ENCODE results near the gene SPINT2.

The SPINT2 gene

GRCh38 chr19:38266981-38267597, 2.7 kb downstream of the SPINT2 start:
- in situ Hi-C loops (cut with MboI; ENCODE audit: low sequenced_read_pairs), result no loop called here

GRCh38 chr19:38267761-38268483, 3.5 kb downstream of the SPINT2 start:
- in situ Hi-C loops (cut with MboI; ENCODE audit: low sequenced_read_pairs), result no loop called here

- in situ Hi-C loops (cut with MboI; ENCODE audit: low sequenced_read_pairs), result no loop called here
These were observed 4.2 kb downstream of the SPINT2 start for GRCh38 chr19:38268539-38268938.

GRCh38 chr19:38270587-38271167, 6.3 kb downstream of the SPINT2 start:
- in situ Hi-C loops (cut with MboI; ENCODE audit: low sequenced_read_pairs), result no loop called here

GRCh38 chr19:38273499-38273898, 9.1 kb downstream of the SPINT2 start:
- in situ Hi-C loops (cut with MboI; ENCODE audit: low sequenced_read_pairs), result no loop called here

- in situ Hi-C loops (cut with MboI; ENCODE audit: low sequenced_read_pairs), result no loop called here
These were observed 10.4 kb downstream of the SPINT2 start for GRCh38 chr19:38274739-38275138.

GRCh38 chr19:38276942-38277517, 12.7 kb downstream of the SPINT2 start:
- in situ Hi-C loops (cut with MboI; ENCODE audit: low sequenced_read_pairs), result no loop called here

- in situ Hi-C loops (cut with MboI; ENCODE audit: low sequenced_read_pairs), result no loop called here
These were observed 13.2 kb downstream of the SPINT2 start for GRCh38 chr19:38277549-38277948.

GRCh38 chr19:38277969-38278680, 13.8 kb downstream of the SPINT2 start:
- in situ Hi-C loops (cut with MboI; ENCODE audit: low sequenced_read_pairs), result no loop called here

GRCh38 chr19:38278751-38279150, 14.4 kb downstream of the SPINT2 start:
- in situ Hi-C loops (cut with MboI; ENCODE audit: low sequenced_read_pairs), result no loop called here

GRCh38 chr19:38280030-38280921, 15.9 kb downstream of the SPINT2 start:
- in situ Hi-C loops (cut with MboI; ENCODE audit: low sequenced_read_pairs), result no loop called here

GRCh38 chr19:38281811-38282566, 17.6 kb downstream of the SPINT2 start:
- in situ Hi-C loops (cut with MboI; ENCODE audit: low sequenced_read_pairs), result no loop called here

- in situ Hi-C loops (cut with MboI; ENCODE audit: low sequenced_read_pairs), result no loop called here
These were observed 18.9 kb downstream of the SPINT2 start for GRCh38 chr19:38283271-38283670.

- in situ Hi-C loops (cut with MboI; ENCODE audit: low sequenced_read_pairs), result no loop called here
These were observed 20.0 kb downstream of the SPINT2 start for GRCh38 chr19:38284422-38284821.

- in situ Hi-C loops (cut with MboI; ENCODE audit: low sequenced_read_pairs), result no loop called here
These were observed 21.2 kb downstream of the SPINT2 start for GRCh38 chr19:38285567-38285966.

GRCh38 chr19:38287604-38288003, 23.2 kb downstream of the SPINT2 start:
- in situ Hi-C loops (cut with MboI; ENCODE audit: low sequenced_read_pairs), result no loop called here

- in situ Hi-C loops (cut with MboI; ENCODE audit: low sequenced_read_pairs), result no loop called here
These were observed 23.9 kb downstream of the SPINT2 start for GRCh38 chr19:38288123-38288855.

- in situ Hi-C loops (cut with MboI; ENCODE audit: low sequenced_read_pairs), result no loop called here
These were observed 25.6 kb downstream of the SPINT2 start for GRCh38 chr19:38289955-38290354.

- in situ Hi-C loops (cut with MboI; ENCODE audit: low sequenced_read_pairs), result no loop called here
These were observed 26.3 kb downstream of the SPINT2 start for GRCh38 chr19:38290631-38291147.
